Activated CD8-positive, alpha-beta memory T cell treated with anti-CD3 and anti-CD28 coated beads for 1 hour (primary cell): ENCODE measurements around the gene AIG1.

Experiments used
- DNase-seq, 2 donors: peaks; one replicate each; pipeline ENCODE4 v3.0.0-alpha.2; 2020; ENCODE audit warnings: low read depth in 1 of 2; ENCODE audit errors: extremely low read depth in 1 of 2

AIG1 gene

DNA sequence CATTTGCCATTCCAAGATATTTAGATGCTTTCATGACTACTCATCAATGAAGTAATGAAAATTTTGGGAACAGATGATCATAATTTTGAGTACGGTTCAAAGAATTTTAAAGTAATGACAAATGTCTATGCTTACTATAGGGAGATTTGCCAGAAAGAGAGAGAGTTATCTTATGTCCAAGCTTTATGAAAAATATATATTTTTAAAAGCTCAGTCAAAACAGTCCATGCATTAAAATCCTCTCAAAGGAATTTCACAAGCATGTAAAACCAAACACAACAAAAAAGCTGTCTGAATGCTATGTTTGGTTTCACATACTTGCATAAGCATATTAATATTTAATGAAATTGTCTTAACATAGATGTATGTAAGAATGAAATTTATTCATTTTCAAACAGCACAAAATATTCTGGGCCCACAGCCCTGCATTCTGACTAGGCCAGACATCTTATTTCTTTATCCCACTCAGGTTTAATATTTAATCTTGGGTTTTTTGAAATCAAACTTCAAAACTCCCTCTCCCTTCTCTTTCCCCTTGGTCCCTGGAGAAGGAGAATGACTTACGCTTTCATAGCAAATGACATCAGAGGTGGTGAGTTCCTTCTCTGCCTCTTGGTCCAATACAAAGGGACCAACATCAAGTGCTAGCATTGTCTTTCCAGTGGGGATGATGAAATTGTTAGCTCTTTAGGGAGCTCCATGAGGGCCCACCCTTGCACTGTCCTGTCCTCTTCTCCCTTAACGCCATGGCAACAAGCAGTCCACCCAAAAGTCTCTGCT, 295.6 kb downstream of the AIG1 start:
- no peak for DNase-seq

DNA sequence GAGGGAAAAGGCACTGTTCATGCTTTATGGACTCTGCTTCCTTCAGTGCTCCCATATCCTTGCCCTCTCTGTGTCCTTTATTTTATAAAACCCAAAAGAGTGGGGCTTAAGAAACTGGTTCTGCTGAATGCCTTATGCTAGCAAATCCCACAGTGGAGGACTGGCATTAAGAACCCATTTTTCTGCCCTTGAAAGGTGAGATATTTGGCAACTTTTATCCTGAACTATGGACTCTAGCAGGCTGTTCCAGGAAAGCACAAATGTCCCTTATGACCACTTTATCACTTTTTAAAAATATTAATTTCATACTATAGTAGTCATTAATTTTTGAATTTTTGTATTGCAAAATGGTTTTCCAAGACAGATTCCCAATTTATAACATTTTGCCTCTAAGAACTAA, 296.5 kb downstream of the AIG1 start:
- no peak for DNase-seq

DNA sequence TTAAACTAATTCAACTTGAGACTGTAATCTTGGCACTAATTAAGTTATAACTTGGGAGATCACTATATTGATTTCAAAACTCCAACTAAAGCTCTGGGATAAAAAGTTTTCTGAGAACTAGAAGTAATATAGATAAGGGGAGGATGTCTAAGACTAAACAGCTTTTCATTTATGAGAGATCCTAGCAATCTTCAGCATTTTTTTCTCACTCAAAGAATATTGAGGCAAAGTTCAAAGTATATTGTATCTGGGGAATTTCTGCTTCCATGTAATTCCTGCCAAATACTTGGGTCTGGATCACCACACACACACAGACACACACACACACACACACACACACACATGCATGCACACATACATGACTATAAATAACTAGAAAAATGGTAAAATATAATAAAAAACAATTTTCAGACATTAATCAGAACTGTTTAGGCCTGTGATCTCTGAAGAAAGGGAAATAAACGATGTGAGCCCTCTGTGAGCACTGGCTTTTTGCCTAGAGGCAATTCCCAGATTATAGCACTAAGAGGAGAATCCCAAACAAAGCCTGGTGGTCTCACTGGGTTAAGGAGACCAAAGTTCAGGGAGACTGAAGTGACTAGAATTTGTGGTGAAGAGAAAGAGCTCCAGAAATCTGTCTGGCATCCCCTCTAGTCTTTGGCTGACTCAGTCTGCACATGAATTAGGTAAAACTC, 297.0 kb downstream of the AIG1 start:
- no peak for DNase-seq

DNA sequence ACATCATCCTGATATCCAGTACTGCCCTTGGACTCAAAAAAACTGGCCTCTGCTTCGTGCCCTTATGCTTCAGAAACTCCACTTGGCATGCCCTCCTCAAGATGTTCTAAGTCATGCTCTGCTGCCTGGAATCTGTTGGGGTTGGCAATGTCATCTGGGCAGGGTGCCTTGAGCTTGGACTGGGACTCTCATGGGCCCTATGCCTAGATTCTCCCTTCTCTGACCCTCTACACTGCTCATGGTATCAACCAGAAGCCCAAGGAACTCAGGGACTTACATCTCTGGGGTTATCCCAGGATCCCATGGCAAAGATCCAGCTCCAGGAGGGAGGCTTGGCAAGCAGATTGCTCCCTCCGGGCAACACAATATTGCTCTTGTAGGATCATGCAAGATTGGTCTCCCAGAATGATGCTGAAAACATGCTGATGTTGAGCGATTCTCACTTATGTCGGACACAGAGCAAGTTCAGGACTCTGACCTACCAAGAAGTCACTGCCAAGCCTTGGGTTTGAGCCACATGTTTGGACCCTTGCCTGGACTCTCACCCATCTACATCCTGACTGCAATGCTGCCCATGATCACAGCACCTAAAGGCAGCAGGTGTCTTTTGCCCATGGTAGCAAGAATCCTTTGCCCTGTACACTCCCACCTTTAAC, 301.0 kb downstream of the AIG1 start:
- no peak for DNase-seq

DNA sequence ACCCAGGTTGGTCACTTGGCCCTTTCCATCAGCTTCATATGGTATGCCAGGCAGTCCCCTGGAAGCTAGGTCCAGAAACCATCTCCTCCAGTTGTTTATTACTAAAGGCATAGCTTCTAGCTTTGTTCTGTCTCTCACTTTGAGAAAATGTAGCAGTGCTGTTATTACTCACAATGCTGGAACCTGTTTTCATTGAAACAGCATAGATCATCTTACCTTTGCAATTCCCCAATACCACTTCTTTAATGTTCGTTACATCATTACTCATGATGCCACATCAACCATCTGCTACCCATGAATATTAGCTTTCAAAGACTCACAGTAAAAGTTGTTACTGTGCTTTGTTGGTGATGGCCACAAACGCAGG, 301.5 kb downstream of the AIG1 start:
- no peak for DNase-seq

DNA sequence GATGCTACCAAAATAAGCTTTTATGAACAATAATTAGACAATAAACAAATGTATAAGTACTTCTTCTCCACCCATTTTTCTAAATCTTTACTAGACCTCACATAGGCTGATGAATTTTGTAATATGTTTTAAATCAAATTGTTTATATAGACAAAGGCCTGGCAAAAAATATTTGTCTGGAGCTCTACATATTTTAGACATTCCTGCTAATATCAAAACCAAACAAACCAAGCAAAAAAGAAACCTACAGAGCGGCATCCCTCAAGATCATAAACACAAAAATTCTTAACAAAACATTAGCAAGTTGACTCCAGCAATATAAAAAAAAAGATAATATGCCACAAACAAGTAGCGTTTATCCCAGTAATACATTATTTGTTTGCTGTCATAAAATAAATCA, 302.6 kb downstream of the AIG1 start:
- no peak for DNase-seq

DNA sequence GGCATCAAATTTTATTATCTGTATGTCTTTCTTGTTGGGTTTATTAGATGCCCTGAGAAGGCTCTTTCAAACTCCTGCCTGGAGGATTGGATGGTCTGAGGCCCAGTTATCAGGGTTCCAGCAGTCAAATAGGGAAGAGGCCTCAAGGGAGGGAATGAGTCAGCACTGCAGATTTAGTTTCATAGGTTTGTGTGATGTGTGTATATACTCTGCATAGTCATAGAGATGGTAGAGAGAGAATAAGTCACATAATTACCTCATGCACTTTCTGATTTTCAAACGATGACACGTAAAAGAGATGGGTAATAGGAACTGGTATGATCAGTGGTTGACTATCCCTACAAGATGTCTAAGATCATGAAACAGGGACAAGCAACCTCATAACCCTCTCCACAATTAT, 307.7 kb downstream of the AIG1 start:
- no peak for DNase-seq

DNA sequence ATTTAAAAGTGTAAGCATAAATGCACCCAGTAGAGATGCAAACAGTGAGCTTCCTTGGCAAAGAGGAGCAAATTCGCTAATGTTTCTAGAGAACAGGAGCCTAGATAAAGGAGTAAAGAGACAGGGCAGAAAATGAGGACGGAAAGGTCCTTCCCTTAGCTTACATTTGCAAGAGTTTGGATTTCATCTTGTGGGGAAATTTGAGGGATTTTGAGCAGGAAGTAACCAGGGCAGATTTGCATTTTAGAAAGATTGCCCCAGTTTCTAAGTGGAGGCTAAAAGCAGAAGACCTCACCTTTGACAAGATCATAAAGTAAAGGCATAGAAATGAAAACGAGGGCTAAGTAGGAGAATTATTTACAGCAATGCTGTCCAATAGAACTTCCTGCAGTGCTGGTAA, 309.3 kb downstream of the AIG1 start:
- no peak for DNase-seq

DNA sequence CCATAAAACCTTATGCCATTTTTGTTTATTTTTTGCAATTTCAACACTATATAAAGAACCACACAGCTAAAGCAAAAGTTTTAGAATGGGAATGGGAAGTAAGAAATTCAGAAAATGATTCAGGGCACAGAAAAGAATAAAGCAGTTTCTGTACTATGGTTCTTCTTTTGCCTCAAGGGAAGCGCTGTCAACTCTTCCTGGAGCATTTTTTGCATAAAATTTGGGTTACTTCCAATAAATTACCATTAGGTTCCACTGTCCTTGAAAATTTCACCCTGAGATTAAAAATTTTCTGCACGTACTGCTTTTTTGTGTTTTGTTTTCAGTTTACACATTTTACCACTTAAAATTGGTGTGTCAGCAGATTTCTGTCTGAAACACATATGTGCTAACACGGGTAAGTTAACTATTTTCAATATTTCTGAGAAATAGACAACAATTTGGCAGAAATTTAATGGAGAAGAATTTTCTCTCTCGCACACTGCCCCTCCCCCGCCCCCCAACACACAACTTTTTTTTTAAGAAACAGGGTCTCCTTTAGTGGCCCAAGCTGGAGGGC, 310.2 kb downstream of the AIG1 start:
- DNase-seq: no peak

DNA sequence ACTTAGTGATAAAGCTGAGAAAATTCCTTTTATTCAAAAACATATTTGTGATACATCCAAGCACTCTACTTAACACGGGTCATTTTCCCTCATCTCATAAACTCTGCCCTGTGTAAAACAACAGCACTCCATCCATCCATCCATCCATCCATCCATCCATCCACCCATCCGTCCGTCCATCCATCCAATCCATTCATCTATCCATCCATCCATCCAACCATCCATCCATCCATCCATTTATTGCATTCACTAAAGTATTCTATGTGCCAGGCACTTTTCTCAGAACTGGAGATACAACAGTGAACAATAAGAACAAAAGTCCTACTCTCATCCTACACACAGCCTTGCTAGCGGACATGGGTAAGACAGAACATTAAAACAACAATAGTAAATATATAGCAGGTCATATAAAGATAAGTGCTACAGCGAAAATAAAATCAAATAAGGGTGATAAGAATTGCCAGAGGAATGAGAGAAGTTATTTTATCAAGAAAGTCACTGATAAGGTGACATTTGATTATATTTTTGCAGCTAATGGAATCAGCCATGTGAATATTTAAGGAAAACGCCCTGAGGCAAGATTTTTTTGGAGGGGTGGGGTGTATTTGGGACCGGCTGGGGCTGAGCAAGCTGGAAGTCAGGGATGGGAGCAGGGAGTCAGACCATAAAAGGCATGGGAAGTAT, 311.7 kb downstream of the AIG1 start:
- no peak for DNase-seq

DNA sequence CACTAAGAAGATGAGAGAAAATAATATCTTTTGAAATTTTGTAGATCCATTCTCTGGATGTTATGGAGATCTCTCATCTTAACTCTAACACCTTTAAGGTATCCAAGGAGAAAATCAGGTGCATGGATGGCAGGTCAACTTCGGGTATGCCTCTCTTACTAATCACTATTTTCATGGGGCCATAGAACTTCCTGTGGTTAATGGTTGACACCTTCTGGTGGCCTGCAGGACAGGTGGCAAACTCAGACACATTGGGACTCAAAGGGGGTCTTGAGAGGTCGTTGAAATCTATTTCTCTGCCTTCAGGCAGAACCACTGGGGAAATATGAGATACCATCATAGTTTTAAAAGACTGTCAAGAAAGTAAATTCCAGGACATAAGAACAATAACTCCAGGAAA, 313.3 kb downstream of the AIG1 start:
- DNase-seq: no peak

DNA sequence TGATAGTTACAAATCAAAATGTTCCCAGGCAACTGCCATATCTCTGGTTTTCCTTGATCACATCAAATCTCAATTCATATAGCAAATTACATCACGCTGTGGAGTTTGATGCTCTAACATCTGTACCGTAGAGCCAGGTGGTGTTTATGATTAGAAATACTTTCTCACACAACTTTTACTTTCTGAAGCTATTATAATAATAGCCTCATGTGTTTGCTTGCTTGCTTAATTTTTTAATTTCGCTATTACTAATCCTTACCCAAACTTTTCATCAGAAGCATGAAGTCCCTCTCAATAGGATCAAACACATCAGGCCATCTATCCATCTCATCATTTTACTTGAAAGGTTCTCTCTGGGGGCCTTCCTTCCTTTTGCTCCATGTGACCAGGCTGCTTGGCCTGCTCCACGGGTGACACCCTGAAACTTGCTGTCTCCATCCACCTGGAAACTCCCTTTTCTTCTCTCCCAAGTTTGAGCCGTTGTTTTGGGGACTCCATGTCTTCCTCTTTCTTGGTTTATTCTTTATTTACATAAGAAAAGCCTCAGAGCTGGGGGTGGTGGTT, 314.4 kb downstream of the AIG1 start:
- DNase-seq: no peak

DNA sequence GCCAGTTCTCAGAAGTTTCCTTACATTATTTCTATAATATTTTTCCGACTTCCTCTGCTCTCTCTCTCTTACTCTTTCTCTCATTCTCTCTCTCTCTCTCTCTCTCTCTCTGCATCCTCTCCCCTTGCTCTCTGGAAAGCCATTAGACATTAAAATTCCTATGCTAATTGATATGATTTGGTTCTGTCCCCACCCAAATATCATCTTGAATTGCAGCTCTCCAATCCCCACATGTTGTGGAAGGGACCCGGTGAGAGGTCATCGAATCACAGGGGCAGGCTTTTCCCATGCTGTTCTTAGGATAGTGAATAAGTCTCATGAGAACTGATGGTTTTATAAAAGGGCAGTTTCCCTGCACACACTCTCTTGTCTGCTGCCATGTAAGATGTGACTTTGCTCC, 315.7 kb downstream of the AIG1 start:
- no peak for DNase-seq

DNA sequence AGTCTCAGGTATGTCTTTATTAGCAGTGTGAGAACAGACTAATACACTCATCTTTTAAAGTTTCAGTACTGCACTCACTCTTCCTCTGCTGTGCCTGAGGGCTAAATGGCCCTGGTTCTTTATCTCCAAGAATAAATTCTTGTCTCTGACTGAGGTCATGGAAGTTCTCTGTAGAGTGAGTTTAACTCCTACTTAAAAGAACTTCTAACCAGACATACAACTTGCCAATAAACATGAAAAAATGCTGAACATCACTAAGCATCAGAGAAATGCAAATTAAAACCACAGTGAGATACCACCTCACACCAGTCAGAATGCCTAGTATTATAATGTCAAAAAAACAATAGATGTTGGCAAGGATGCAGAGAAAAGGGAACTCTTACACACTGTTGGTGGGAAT, 316.2 kb downstream of the AIG1 start:
- no peak for DNase-seq

DNA sequence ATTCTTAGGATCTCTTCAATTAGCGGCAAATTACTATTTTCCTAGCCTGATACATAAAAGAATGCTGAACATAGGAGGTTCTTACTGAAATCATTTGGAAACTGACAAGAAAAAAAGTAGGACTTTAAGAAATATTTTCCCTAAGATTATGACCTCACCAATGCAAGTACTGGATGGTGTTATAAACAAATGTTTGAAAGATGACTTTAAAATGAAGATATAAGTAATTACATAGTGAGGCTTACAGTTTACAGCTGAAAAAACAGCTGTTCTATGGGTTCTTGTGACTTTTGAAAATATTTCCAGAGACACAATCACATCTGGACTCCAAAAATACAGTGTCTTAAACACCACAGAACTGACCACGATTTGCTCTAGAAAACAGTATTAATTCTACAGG, 324.9 kb downstream of the AIG1 start:
- DNase-seq: no peak

DNA sequence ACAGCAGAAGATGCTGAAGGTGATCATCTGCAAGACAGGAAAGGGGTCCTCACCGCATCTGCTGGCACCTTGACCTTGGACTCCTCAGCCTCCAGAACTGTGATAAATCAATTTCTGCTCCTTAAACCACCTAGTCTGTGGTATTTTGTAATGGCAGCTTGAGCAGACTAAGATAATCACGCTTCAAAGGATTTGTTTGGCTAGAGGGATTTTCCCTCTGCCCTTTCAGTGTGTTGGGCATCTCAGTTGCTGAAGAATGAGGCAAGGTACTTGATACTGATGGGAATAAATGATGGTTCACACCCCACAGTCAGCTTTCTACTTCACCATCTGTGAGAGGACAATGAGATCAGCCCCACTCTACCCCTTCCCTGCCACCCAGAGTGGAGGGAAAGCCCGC, 329.6 kb downstream of the AIG1 start:
- no peak for DNase-seq
